Loucy (cell line): ENCODE results near the gene MUC5AC.

Experiments used
- CTCF ChIP-seq: fragments of 200-600 bp; sonication (generic); conservative IDR thresholded peaks from 2 replicates; pipeline ENCODE4 v1.5.1; 2014; ENCODE audit warnings: mild to moderate bottlenecking, antibody characterized with exemption, low read length
- EZH2phosphoT487 ChIP-seq: fragments of 200-600 bp; IDR thresholded peaks from 2 replicates; pipeline ENCODE4 v1.6.1; 2018; ENCODE audit warnings: antibody characterized with exemption, mild to moderate bottlenecking, moderate library complexity, borderline replicate concordance

DNA sequence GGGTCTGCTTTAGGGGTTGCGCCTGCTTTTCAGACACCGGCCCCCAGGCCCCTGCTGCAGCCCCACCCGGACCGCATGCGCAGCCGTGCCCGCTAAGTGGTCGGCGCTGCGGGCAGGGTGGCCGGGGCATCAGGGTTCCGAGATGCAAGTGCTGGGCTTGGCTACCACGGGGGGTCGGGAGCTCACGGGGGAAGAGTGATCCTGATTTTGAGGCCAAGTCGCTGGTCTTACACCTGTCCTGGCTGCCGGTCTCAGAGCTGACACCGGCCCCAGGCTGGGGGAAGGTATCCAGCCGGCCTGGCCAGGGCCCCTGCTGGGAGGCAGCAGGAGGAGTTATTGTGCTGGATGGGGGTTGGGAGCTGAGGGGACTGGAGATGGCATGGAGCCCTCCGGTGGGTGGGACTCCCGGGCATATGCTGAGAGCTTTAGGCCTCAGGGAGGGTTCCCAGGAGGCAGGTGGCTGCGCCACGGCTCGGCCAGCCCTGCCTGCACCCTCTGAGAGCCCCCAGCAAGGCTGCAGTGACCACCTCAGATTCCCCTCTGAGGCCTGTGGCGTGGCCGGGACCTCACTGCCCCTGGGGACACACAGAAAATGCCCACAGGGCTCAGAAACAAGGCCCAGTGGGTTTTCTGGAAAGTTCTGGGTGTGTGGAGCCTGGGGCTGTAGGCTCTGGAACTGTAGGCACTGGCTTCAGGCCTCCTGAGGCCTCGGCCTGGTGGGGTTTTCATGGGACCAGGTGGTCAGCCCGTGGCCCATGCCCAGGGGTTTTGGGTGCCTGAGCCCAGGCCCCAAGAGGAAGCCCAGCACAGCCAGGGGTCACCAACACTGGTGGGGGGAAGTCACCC is 4.4 kb upstream of the MUC5AC start:
- TF ChIP-seq CTCF (no peak), EZH2phosphoT487 (no peak)
